ENCODE measurements around the gene SLC25A19.

DNA sequence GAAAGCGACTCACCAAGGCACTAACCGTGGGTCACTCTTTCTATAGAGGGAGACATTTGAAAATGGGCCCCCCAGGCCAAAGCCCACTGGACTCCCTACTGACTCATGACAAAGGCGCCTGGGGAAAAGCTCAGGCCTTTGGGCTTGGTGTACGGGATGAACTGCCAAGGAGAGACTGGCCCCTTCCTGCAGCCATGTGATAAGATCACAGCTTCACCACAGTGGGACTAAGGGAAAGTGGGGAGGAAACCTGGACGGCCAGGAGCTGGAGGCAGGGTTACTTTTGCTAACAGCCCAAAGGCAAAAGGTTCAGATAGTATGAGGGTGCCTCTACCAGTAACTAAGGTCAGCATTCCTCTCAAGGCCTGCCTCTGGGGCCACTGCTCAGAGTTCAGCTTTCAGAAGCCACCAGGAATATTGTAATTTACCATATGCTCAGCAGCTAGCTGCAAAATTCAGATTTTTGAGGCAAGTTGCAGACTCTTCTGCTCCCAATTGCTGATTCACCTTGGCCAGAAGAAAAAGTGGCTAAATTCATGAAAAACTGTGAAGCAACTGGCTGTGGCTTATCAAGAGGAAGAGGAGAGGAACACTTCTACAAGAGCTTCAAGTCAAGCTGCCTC is 37.1 kb upstream of the SLC25A19 start:
- TF ChIP-seq, protein P1, sequence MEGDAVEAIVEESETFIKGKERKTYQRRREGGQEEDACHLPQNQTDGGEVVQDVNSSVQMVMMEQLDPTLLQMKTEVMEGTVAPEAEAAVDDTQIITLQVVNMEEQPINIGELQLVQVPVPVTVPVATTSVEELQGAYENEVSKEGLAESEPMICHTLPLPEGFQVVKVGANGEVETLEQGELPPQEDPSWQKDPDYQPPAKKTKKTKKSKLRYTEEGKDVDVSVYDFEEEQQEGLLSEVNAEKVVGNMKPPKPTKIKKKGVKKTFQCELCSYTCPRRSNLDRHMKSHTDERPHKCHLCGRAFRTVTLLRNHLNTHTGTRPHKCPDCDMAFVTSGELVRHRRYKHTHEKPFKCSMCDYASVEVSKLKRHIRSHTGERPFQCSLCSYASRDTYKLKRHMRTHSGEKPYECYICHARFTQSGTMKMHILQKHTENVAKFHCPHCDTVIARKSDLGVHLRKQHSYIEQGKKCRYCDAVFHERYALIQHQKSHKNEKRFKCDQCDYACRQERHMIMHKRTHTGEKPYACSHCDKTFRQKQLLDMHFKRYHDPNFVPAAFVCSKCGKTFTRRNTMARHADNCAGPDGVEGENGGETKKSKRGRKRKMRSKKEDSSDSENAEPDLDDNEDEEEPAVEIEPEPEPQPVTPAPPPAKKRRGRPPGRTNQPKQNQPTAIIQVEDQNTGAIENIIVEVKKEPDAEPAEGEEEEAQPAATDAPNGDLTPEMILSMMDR (IDR thresholded peaks at IDR 0.05): no peak
- TF ChIP-seq POLR2A (IDR thresholded peaks at IDR 0.05): no peak

Measured in tibial nerve (tissue), 3 donors.